Measurements from ENCODE around the gene RBM15B. TPM values are rescaled to one million over a fixed set of nuclear protein-coding genes. Genes with fewer than 3 reads are reported as not detected.

Gene RBM15B
- total RNA-seq, 4 donors from 2014 or later: 19.1 to 69.9 (median 28.0) TPM

- Histone ChIP-seq H3K9me3 (no peaks in the 10 kb centered on the region), H3K4me3 (no peak overlapping the region), H3K4me1 (no peaks in the 10 kb centered on the region), H3K27me3 (no peaks in the 10 kb centered on the region), H3K27ac (no peak overlapping the region), H3K36me3 (no peaks in the 10 kb centered on the region)
- intact Hi-C loops (cut with DNase I; ENCODE audit: low total_unique reads) (loop anchor here (5.0 kb wide), 1 partner anchor 758 kb away; the partner anchor contains the start of gene MAPKAPK3), in situ Hi-C loops (cut with MboI; ENCODE audit: low pct_ligation_motif_present in 1 of 4, low pct_unique_long_range_greater_than_20kb in 1 of 4, low sequenced_read_pairs in 3 of 4) (loop anchor here (10.0 to 25.0 kb wide), 5 partner anchors 287 to 763 kb away; partner anchors contain the start of genes CISH (in 2 of the 4), MAPKAPK3 (in 2 of the 4) and TEX264 (in 1 of the 4))
- DNase-seq: no peak
- TF ChIP-seq POLR2AphosphoS5 (IDR thresholded peaks at IDR 0.05) (no peak), EP300 (IDR thresholded peaks at IDR 0.05; ENCODE audit: low read depth) (no peak), POLR2A (IDR thresholded peaks at IDR 0.05) (no peak), CTCF (IDR thresholded peaks at IDR 0.05) (no peak)
- 80 to 90% methylated on average over 1 to 8 of the region's 8 CpGs for WGBS, 2 donors (ENCODE audit: low coverage in 1 of 2)
Measured at GRCh38 chr3:51375571-51375970, 15.5 kb upstream of the RBM15B start.

DNA sequence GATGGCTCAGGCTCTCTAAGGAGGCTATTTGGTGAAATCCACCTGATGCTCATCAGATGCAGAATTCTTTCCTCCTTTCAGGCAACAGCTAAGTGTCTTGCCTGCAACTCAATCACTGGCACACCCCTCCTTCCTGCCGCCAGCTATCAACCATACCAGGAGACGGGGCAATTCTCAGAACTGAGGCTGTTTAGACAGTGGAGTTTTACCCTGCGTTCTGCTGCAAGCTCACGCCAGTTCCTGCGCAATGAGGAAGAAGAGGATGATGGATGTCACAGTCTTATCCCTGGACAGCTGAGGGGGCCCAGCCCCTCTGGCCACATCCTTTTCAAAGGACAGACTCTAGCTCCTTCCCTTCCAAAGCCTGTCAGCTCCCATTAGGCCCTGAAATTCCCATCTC lies 13.0 kb upstream of the RBM15B start:
- Histone ChIP-seq H3K27ac (no peak overlapping the region), H3K9me3 (no peaks in the 10 kb centered on the region), H3K4me1 (no peaks in the 10 kb centered on the region), H3K4me3 (no peak overlapping the region), H3K36me3 (no peaks in the 10 kb centered on the region), H3K27me3 (no peaks in the 10 kb centered on the region)
- no peak for DNase-seq
- 64% methylated on average over 5 of the region's 5 CpGs; no CpG with 5 or more reads in 1 of the 2 donors for WGBS, 2 donors (ENCODE audit: low coverage in 1 of 2)
- intact Hi-C loops (cut with DNase I; ENCODE audit: low total_unique reads) (loop anchor here (5.0 kb wide), 1 partner anchor 761 kb away; the partner anchor contains the start of gene MAPKAPK3), in situ Hi-C loops (cut with MboI; ENCODE audit: low pct_ligation_motif_present in 1 of 4, low pct_unique_long_range_greater_than_20kb in 1 of 4, low sequenced_read_pairs in 3 of 4) (loop anchor here (10.0 to 25.0 kb wide), 5 partner anchors 284 to 766 kb away; partner anchors contain the start of genes CISH (in 2 of the 4), MAPKAPK3 (in 2 of the 4) and TEX264 (in 1 of the 4))
- TF ChIP-seq EP300 (IDR thresholded peaks at IDR 0.05; ENCODE audit: low read depth) (no peak), CTCF (IDR thresholded peaks at IDR 0.05) (no peak), POLR2A (IDR thresholded peaks at IDR 0.05) (no peak), POLR2AphosphoS5 (IDR thresholded peaks at IDR 0.05) (no peak)

DNA sequence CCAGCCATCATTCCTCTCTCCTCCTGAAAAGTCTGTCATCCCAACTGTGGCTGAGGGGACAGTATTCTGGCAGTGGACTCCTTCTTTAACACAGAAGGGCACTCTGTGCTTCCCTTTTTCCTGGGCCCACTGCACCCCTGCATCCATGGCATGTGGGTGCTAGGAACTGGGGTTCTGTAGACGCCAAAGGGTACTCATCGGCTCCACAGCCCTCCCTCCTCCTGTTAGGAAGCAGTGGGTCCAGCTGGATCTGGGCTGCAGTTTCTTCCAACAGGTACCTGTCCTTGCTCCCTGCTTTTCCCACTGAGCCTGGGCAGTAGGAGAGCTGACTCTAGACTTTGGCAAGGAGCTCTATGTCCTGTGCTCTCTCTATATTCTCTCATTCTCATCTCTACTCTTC lies 12.4 kb upstream of the RBM15B start:
- DNase-seq: no peak
- H3K4me3 ChIP-seq: no peak overlapping the region
- intact Hi-C loops (cut with DNase I; ENCODE audit: low total_unique reads): loop anchor here (5.0 kb wide), 1 partner anchor 761 kb away; the partner anchor contains the start of gene MAPKAPK3
- no peak for TF ChIP-seq POLR2AphosphoS5 (IDR thresholded peaks at IDR 0.05)
- TF ChIP-seq EP300 (IDR thresholded peaks at IDR 0.05; ENCODE audit: low read depth): no peak
- no peak for TF ChIP-seq CTCF (IDR thresholded peaks at IDR 0.05)
- no peak for TF ChIP-seq POLR2A (IDR thresholded peaks at IDR 0.05)
- no peaks in the 10 kb centered on the region for H3K36me3 ChIP-seq
- no peaks in the 10 kb centered on the region for H3K27me3 ChIP-seq
- peaks cover 0 to 3% (median 2%) of the 10 kb centered on the region in 4 donors for H3K4me1 ChIP-seq
- no peak overlapping the region for H3K27ac ChIP-seq
- in situ Hi-C loops (cut with MboI; ENCODE audit: low pct_ligation_motif_present in 1 of 4, low pct_unique_long_range_greater_than_20kb in 1 of 4, low sequenced_read_pairs in 3 of 4): loop anchor here (10.0 to 25.0 kb wide), 5 partner anchors 284 to 766 kb away; partner anchors contain the start of genes CISH (in 2 of the 4), MAPKAPK3 (in 2 of the 4) and TEX264 (in 1 of the 4)
- WGBS, 2 donors (ENCODE audit: low coverage in 1 of 2): 86% methylated on average over 2 of the region's 2 CpGs; no CpG with 5 or more reads in 1 of the 2 donors
- no peaks in the 10 kb centered on the region for H3K9me3 ChIP-seq

DNA sequence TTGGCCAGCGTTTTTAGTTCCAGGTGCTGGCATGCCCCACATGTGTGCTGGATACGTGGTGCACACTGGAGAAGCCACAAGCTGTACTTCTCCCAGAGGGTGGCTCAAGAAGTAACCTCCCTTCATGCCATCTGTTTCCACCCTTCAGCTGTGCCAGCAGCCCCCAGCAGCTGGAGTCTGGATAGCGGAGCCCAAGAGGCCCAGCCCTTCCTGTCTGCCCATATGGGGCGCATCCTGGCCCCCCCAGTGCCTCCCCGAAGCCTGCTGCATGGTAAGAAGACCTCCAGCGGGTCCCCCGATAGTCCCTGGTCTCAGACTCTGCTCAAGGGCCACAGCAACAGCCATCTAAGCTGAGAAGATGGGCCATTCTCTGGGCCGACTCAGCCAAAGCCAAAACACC lies 11.8 kb upstream of the RBM15B start:
- Histone ChIP-seq H3K4me1 (peaks cover 0 to 9% (median 7%) of the 10 kb centered on the region in 4 donors), H3K9me3 (no peaks in the 10 kb centered on the region), H3K36me3 (no peaks in the 10 kb centered on the region), H3K4me3 (no peak overlapping the region), H3K27me3 (no peaks in the 10 kb centered on the region), H3K27ac (no peak overlapping the region)
- TF ChIP-seq EP300 (IDR thresholded peaks at IDR 0.05; ENCODE audit: low read depth) (no peak), CTCF (IDR thresholded peaks at IDR 0.05) (no peak), POLR2AphosphoS5 (IDR thresholded peaks at IDR 0.05) (no peak), POLR2A (IDR thresholded peaks at IDR 0.05) (no peak)
- in situ Hi-C loops (cut with MboI; ENCODE audit: low pct_ligation_motif_present in 1 of 4, low pct_unique_long_range_greater_than_20kb in 1 of 4, low sequenced_read_pairs in 3 of 4) (loop anchor here (10.0 to 25.0 kb wide), 5 partner anchors 283 to 767 kb away; partner anchors contain the start of genes CISH (in 2 of the 4), MAPKAPK3 (in 2 of the 4) and TEX264 (in 1 of the 4)), intact Hi-C loops (cut with DNase I; ENCODE audit: low total_unique reads) (loop anchor here (5.0 kb wide), 1 partner anchor 762 kb away; the partner anchor contains the start of gene MAPKAPK3)
- WGBS, 2 donors (ENCODE audit: low coverage in 1 of 2): 67% methylated on average over 8 of the region's 8 CpGs; no CpG with 5 or more reads in 1 of the 2 donors
- no peak for DNase-seq

All from transverse colon (tissue), 4 donors.